ENCODE results near the gene DNAH10.
"Not testable (repeated sequence)": the region's sequence is repeated elsewhere in the genome, so short reads cannot be mapped to it uniquely, and the experiment has no call there.

The DNAH10 gene

GRCh38 chr12:123906711-123907420, 144.8 kb downstream of the DNAH10 start:
- Histone ChIP-seq H3K4me1 (peaks cover 0 to 17% (median 0%) of the 10 kb centered on the region in 10 experiments; a peak in 5 of 20 replicates), H3K27me3 (no peaks in the 10 kb centered on the region), H3K4me3 (no peak overlapping the region), H3K27ac (no peak overlapping the region), H4K20me1 (peaks cover 0 to 9% (median 0%) of the 10 kb centered on the region in 11 experiments; a peak in 3 of 22 replicates), H3K4me2 (no peak overlapping the region), H3K9me3 (replicated peaks in 1 of 11) (no peaks in the 10 kb centered on the region), H3K9ac (no peak overlapping the region), H3K36me3 (peaks cover 0 to 11% (median 0%) of the 10 kb centered on the region in 11 experiments; a peak in 2 of 22 replicates)
- TF ChIP-seq Cebpa-rat (IDR thresholded peaks at IDR 0.05), result no peak

- Histone ChIP-seq H3K4me3 (no peak overlapping the region), H3K36me3 (peaks cover 0 to 6% (median 0%) of the 10 kb centered on the region in 11 experiments; a peak in 2 of 22 replicates), H3K27me3 (no peaks in the 10 kb centered on the region), H3K27ac (no peak overlapping the region), H3K9me3 (replicated peaks in 1 of 11) (no peaks in the 10 kb centered on the region), H4K20me1 (peaks cover 0 to 9% (median 0%) of the 10 kb centered on the region in 11 experiments; a peak in 3 of 22 replicates), H3K4me2 (no peak overlapping the region), H3K9ac (no peak overlapping the region), H3K4me1 (peaks cover 0 to 17% (median 0%) of the 10 kb centered on the region in 10 experiments; a peak in 5 of 20 replicates)
- no peak for TF ChIP-seq Cebpa-rat (IDR thresholded peaks at IDR 0.05)
Measured at GRCh38 chr12:123907726-123908476, 145.8 kb downstream of the DNAH10 start.

GRCh38 chr12:123908884-123909725, 147.0 kb downstream of the DNAH10 start:
- H3K27ac ChIP-seq, result no peak overlapping the region
- no peaks in the 10 kb centered on the region for H3K36me3 ChIP-seq
- H3K9ac ChIP-seq, result no peak overlapping the region
- no peak overlapping the region for H3K4me2 ChIP-seq
- TF ChIP-seq Cebpa-rat (IDR thresholded peaks at IDR 0.05), result no peak
- no peak overlapping the region for H3K4me3 ChIP-seq
- H3K4me1 ChIP-seq, result peaks cover 0 to 14% (median 0%) of the 10 kb centered on the region in 10 experiments; a peak in 5 of 20 replicates
- H4K20me1 ChIP-seq, result peaks cover 0 to 9% (median 0%) of the 10 kb centered on the region in 11 experiments; a peak in 3 of 22 replicates
- H3K27me3 ChIP-seq, result no peaks in the 10 kb centered on the region
- no peaks in the 10 kb centered on the region for H3K9me3 ChIP-seq (replicated peaks in 1 of 11)

- H4K20me1 ChIP-seq, result peaks cover 0 to 14% (median 0%) of the 10 kb centered on the region in 11 experiments; a peak in 4 of 22 replicates
- no peaks in the 10 kb centered on the region for H3K36me3 ChIP-seq
- no peak for TF ChIP-seq Cebpa-rat (IDR thresholded peaks at IDR 0.05)
Measured at GRCh38 chr12:123910057-123910456, 148.0 kb downstream of the DNAH10 start.

GRCh38 chr12:123910761-123911193, 148.7 kb downstream of the DNAH10 start:
- no peak for TF ChIP-seq Cebpa-rat (IDR thresholded peaks at IDR 0.05)
- H3K4me1 ChIP-seq, result peaks cover 0 to 10% (median 0%) of the 10 kb centered on the region in 10 experiments; a peak in 4 of 20 replicates
- H3K27ac ChIP-seq, result peak overlapping the region in 8 of 11 experiments; percentile 5 to 46 (median 20); a peak in 10 of 22 replicates

More at GRCh38 chr12:123910057-123910456, 148.0 kb downstream of the DNAH10 start:
- Histone ChIP-seq H3K4me3 (no peak overlapping the region), H3K27me3 (no peaks in the 10 kb centered on the region), H3K27ac (peak overlapping the region in 1 of 11 experiments; percentile 25; a peak in 2 of 22 replicates), H3K4me2 (no peak overlapping the region), H3K4me1 (peaks cover 0 to 10% (median 0%) of the 10 kb centered on the region in 10 experiments; a peak in 4 of 20 replicates), H3K9ac (no peak overlapping the region), H3K9me3 (replicated peaks in 1 of 11) (no peaks in the 10 kb centered on the region)

GRCh38 chr12:123911672-123912409, 149.7 kb downstream of the DNAH10 start:
- not testable (repeated sequence) for H3K9me3 ChIP-seq (replicated peaks in 1 of 11); H3K4me2 ChIP-seq; H3K27ac ChIP-seq; H3K36me3 ChIP-seq; H3K4me3 ChIP-seq; H3K9ac ChIP-seq; H3K27me3 ChIP-seq; H3K4me1 ChIP-seq
- peaks cover 0 to 14% (median 0%) of the 10 kb centered on the region in 11 experiments; a peak in 4 of 22 replicates for H4K20me1 ChIP-seq

More at GRCh38 chr12:123910761-123911193, 148.7 kb downstream of the DNAH10 start:
- H4K20me1 ChIP-seq, result peaks cover 0 to 14% (median 0%) of the 10 kb centered on the region in 11 experiments; a peak in 4 of 22 replicates
- H3K9ac ChIP-seq, result no peak overlapping the region; a peak in 1 of 22 replicates
- H3K27me3 ChIP-seq, result no peaks in the 10 kb centered on the region
- no peak overlapping the region for H3K4me3 ChIP-seq
- no peaks in the 10 kb centered on the region for H3K36me3 ChIP-seq
- no peak overlapping the region for H3K4me2 ChIP-seq
- no peaks in the 10 kb centered on the region for H3K9me3 ChIP-seq (replicated peaks in 1 of 11)

GRCh38 chr12:123912415-123913380, 150.6 kb downstream of the DNAH10 start:
- no peak overlapping the region for H3K4me2 ChIP-seq
- no peaks in the 10 kb centered on the region for H3K27me3 ChIP-seq
- no peak overlapping the region for H3K27ac ChIP-seq
- no peaks in the 10 kb centered on the region for H3K9me3 ChIP-seq (replicated peaks in 1 of 11)
- peaks cover 0 to 14% (median 0%) of the 10 kb centered on the region in 11 experiments; a peak in 4 of 22 replicates for H4K20me1 ChIP-seq
- no peak overlapping the region for H3K9ac ChIP-seq
- TF ChIP-seq Cebpa-rat (IDR thresholded peaks at IDR 0.05), result no peak
- H3K4me1 ChIP-seq, result peaks cover 0 to 10% (median 0%) of the 10 kb centered on the region in 10 experiments; a peak in 4 of 20 replicates
- H3K4me3 ChIP-seq, result no peak overlapping the region
- H3K36me3 ChIP-seq, result 0 out of 22 replicates have a peak, but pooled peaks cover 0 to 2% (median 0%) of the 10 kb centered on the region in 11 experiments

Measured in BLaER1 treated with 17β-estradiol and CSF1 and Interleukin-3, amounts not matched to agents 10 nM and 100 nM (cell line).